ENCODE data around the gene MYO7B.

The MYO7B gene

GRCh38 chr2:127626917-127627739, 91.6 kb downstream of the MYO7B start:
- TF ChIP-seq GATA1 (IDR thresholded peaks at IDR 0.05; ENCODE audit: low read depth, low read length), result no peak
- no peak for TF ChIP-seq POLR2A (IDR thresholded peaks at IDR 0.05; ENCODE audit: low read length)
- no peak for DNase-seq

GRCh38 chr2:127627740-127628571, 92.5 kb downstream of the MYO7B start:
- no peak for TF ChIP-seq POLR2A (IDR thresholded peaks at IDR 0.05; ENCODE audit: low read length)
- TF ChIP-seq GATA1 (IDR thresholded peaks at IDR 0.05; ENCODE audit: low read depth, low read length), result no peak
- DNase-seq, result no peak

GRCh38 chr2:127628767-127629614, 93.5 kb downstream of the MYO7B start:
- TF ChIP-seq GATA1 (IDR thresholded peaks at IDR 0.05; ENCODE audit: low read depth, low read length) (no peak), POLR2A (IDR thresholded peaks at IDR 0.05; ENCODE audit: low read length) (no peak)
- no peak for DNase-seq

- DNase-seq, result no peak
- no peak for TF ChIP-seq POLR2A (IDR thresholded peaks at IDR 0.05; ENCODE audit: low read length)
- no peak for TF ChIP-seq GATA1 (IDR thresholded peaks at IDR 0.05; ENCODE audit: low read depth, low read length)
Observed at GRCh38 chr2:127629637-127630036, 94.2 kb downstream of the MYO7B start.

- no peak for DNase-seq
- TF ChIP-seq GATA1 (IDR thresholded peaks at IDR 0.05; ENCODE audit: low read depth, low read length), result no peak
- no peak for TF ChIP-seq POLR2A (IDR thresholded peaks at IDR 0.05; ENCODE audit: low read length)
Observed at GRCh38 chr2:127630096-127630863, 94.8 kb downstream of the MYO7B start.

- no peak for TF ChIP-seq POLR2A (IDR thresholded peaks at IDR 0.05; ENCODE audit: low read length)
- TF ChIP-seq GATA1 (IDR thresholded peaks at IDR 0.05; ENCODE audit: low read depth, low read length), result no peak
- DNase-seq, result no peak
Observed at GRCh38 chr2:127630864-127631540, 95.5 kb downstream of the MYO7B start.

- TF ChIP-seq POLR2A (IDR thresholded peaks at IDR 0.05; ENCODE audit: low read length) (no peak), GATA1 (IDR thresholded peaks at IDR 0.05; ENCODE audit: low read depth, low read length) (no peak)
Observed at GRCh38 chr2:127631541-127631996, 96.1 kb downstream of the MYO7B start.

GRCh38 chr2:127631997-127632581, 96.6 kb downstream of the MYO7B start:
- no peak for DNase-seq
- TF ChIP-seq POLR2A (IDR thresholded peaks at IDR 0.05; ENCODE audit: low read length) (no peak), GATA1 (IDR thresholded peaks at IDR 0.05; ENCODE audit: low read depth, low read length) (no peak)

More at GRCh38 chr2:127631541-127631996, 96.1 kb downstream of the MYO7B start:
- no peak for DNase-seq

- no peak for DNase-seq
- TF ChIP-seq POLR2A (IDR thresholded peaks at IDR 0.05; ENCODE audit: low read length) (no peak), GATA1 (IDR thresholded peaks at IDR 0.05; ENCODE audit: low read depth, low read length) (no peak)
Observed at GRCh38 chr2:127632592-127633489, 97.4 kb downstream of the MYO7B start.

- no peak for DNase-seq
- no peak for TF ChIP-seq POLR2A (IDR thresholded peaks at IDR 0.05; ENCODE audit: low read length)
Observed at GRCh38 chr2:127633556-127634065, 98.1 kb downstream of the MYO7B start.

GRCh38 chr2:127634066-127634617, 98.7 kb downstream of the MYO7B start:
- no peak for DNase-seq
- TF ChIP-seq POLR2A (IDR thresholded peaks at IDR 0.05; ENCODE audit: low read length) (no peak), GATA1 (IDR thresholded peaks at IDR 0.05; ENCODE audit: low read depth, low read length) (no peak)

Measured in erythroblast (primary cell).